Activated T-helper 9 cell treated with anti-CD3 and anti-CD28 coated beads, Interleukin-2, amount 50 U/mL, for 16 hours (primary cell): ENCODE data around the gene TNFRSF13B.
"Not testable (repeated sequence)": the region's sequence is repeated elsewhere in the genome, so short reads cannot be mapped to it uniquely, and the experiment has no call there.

Experiments used
- DNase-seq: peaks from one replicate; pipeline ENCODE4 v3.0.0-alpha.2; 2020; ENCODE audit warnings: low read depth

TNFRSF13B gene

DNA sequence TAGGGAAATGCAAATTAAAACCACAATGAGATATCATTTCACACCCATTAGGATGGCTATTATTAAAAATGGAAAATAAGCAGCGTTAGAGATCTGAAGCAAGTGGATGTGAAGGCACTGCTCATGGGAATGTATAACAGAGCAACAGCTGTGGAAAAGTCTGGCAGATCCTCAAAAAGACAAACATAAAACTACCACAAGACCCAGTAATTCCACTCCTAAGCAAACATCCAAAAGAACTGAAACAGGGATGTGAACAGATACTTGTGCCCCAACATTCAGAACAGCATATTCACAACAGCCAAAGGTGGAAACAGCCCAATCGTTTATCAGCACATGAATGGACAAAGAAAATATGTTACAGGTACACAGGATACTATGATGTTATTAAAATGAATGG is 10.9 kb downstream of the TNFRSF13B start:
- not testable (repeated sequence) for DNase-seq

DNA sequence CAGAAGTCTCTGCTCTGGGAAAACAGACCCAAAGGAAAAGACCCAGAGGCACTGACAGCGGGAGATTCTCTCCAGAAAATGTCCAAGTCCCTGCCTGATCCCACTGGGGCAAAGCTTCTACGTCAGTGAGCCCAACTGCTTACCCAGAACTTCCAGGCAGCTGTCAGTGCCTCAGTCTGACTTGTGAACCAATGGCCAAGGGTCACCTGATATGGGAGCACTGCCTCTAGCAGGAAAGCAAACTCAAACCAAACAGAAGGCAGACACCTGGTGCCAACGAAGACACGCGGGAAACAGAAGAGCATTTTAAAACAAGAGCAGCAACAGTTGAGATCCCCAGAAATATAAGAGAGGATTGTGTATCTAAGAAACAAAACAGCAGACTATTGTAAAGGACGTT is 16.9 kb downstream of the TNFRSF13B start:
- DNase-seq = not testable (repeated sequence)

DNA sequence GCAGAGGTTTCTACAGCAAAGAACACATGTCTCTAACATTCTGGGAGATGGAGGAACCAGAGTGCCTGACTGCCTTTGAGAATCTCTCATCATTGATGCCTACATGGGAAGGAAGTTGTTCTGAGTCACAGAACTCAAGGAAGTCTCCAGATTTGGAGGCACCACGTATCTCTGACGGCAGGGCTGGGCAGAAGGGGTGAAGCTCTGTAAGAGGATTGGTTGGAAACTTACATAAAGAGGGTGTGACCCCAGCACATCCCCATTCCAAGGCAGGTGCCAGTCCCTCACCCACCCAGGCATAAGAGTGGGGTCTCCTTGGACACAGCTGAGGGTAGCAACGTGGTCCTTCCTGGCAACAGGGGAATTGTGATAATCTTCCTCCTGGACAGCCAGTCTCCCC is 17.4 kb downstream of the TNFRSF13B start:
- DNase-seq = no peak

DNA sequence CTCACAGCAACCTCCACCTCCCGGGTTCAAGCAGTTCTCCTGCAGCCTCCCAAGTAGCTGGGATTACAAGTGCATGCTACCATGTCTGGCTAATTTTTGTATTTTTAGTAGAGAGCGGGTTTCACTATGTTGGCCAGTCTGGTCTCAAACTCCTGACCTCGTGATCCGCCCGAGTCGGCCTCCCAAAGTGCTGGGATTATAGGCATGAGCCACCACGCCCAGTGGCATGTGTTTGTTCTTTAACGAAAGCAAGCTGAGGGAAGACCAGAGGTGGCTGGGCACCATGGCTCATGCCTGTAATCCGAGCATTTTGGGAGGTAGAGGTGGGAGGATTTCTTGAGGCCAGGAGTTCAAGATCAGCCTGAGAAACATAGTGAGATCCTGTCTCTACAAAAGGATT is 18.1 kb downstream of the TNFRSF13B start:
- no peak for DNase-seq

DNA sequence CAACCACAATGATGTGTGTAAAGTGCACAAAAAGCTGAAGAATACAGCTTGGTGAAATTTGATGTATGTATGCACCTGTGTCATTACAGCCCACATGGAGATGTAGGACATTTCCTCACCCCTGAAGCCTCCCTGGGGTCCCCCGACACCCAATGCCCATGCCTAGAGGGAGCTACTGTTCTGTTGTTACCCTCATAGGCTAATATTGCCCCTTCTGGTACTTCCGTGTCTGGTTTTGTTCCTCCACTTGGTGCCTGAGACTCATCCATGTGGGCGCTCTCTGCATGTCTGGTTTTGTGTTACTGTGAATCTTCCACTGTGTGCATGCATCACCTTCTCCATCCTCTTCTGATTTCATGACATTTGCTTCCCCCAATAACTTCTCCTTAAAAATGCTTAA is 18.6 kb downstream of the TNFRSF13B start:
- no peak for DNase-seq

DNA sequence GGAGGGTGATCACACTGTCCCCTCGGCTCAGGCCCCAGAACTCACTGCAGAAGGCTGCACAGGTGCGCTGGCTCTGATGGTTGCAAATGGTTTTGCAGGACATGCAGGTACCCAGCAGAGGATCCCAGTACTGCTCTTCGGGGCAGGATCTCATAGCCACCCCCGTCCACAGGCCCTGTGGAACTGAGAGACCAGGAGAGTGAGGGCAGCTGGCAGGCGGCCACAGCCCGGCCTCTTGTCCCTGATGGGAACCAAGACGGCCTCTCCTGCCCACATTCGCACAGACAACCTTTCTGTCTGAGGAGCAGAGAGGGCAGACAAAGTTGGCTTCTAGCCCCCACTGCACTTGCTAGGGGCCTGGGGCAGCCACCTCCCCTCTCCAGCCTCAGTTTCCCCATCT is 19.5 kb downstream of the TNFRSF13B start:
- DNase-seq = no peak

DNA sequence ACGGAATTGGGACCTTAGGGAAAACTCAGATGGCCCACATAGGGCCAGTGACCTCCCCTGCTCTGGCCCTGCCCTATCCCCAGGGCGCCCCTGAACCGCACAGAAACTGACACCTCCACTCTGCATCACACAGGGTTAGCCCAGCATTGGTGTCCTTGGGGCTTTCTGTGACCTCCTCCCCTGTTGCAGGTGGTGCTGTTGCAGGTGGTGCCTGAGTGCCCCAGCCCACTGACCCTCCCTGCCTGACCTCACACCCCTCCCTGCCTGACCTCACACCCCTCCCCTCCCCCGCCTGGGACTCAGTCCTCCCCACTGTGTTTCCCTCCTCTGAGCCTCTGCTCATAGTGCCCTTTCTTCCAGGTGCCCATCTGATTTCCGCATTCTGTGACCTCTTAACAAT is 21.4 kb downstream of the TNFRSF13B start:
- DNase-seq = no peak

DNA sequence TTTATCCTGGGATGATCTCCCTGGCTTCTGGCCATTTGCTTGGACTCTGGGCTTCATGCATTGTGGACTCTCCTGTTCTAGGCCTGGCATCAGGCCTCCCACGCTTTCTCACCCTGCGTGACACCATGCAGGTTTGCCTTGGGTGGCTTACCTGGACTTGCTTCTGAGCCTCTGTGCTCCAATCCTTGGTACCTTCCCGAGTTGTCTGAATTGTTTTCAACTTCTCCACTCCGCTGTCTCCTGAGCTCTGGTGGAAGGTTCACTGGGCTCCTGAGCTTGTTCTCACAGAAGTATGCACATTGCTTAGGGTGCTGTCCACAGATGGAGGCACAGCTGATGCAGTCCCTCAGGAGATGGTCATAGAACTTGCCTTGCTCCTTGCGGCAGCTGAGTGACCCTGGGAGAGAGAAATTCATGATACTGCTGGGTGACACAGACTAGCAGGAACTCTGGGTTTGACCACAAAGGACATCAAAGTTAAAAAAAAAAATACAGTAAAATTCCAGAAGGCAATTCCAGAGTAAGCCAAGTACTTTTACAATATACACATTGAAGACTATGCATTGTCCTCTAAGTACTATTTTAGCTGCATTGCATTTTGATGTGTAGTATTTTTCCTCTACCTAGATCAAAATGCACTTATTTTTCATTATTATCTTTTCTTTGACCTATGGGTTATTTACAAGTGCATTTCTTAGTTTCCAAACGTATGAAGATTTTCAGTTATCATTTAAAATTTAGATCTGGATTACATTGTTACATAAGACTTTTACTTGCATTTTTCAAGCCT is 23.1 kb downstream of the TNFRSF13B start:
- DNase-seq = no peak

DNA sequence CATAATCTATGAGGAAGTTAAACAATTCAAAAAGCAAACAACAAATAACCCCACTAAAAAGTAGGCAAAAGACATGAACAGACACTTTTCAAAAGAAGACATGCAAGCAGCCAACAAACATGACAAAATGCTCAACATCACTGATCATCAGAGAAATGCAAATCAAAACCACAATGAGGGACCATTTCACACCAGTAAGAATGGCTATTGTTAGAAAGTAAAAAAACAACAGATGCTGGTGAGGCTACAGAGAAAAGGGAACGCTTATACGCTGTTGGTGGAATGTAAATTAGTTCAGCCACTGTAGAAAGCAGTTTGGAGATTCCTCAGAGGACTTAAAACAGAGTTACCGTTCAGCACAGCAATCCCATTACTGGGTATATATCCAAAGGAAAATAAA is 24.4 kb downstream of the TNFRSF13B start:
- DNase-seq = no peak

DNA sequence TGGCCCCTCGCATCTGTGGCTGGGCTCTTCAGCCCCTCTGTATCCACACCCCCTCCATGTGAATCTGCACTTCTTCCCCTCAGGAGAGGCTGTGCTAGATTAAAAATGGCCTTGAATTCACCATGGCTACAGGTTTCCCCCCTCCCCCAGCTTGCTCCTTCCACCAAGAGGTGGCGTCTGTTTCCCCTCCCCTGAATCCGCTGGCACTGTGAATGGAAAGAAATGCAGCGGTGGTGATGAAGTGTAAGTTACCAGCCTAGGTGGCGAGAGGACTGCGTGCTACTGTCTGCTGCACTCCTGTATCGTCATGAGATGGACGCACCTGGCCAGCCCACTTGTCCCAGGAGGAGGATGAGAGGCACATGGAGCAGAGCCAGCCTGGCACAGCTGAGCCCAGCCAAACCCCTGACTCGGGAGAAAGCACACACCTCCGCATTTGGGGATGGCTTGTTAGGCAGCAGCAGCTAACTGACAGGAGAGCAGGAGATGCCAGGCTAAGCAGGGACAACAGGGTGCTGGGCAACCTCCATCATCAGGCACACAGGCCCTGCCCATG is 26.2 kb downstream of the TNFRSF13B start:
- DNase-seq = no peak

DNA sequence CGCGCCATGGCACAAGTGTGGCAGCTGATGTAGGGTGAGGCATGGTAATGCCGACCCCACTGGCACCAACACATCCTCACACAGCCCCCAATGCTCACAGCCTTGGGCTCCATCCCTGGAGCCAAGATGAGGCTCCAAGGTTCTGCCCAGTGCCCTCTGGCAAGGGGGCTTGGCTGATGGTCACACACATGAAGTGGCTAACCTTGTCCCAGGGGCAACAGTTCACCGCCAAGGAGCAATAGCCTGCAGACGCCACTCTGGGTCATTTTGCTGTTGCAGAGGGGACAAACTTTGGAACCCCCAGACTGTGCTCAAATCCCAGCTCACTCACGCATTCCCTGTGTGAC is 26.8 kb downstream of the TNFRSF13B start:
- DNase-seq = no peak

DNA sequence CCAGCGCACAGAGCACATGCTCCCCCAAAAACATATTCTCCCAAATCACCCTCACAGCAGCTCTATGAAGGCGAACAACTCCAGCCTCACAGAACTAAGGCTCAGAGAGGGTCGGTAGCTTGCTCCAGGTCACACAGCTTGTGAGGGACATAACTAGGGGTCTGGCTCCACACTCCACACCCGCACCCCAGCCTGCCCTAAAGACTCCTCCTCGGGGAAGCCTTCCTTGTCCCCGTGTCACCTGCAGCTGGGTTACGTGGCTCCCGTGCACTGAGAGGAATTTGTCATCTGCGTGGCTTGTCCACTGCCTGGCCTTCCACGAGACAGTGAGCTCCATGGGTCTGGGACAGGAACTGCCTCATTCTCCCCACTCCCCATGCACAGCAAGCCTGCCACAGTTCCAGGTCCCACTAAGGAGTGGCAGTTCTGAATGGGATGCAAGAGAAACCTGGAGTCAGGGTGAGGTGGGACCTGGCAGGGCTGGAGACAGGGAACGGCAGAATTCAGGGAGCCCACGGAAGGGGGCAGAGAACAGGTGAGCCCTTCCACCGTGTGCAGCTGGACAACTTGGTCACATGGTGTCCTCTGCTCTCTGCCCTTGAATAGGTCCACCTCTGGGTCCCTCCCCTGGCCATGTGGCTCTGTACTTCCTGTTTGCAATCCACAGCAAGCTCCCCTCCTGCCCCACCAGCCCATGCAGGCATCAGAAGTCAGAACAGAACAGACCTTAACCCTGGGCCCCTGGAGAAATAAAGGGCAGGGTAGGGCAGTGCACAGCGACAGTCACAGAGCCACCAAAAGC is 27.4 kb downstream of the TNFRSF13B start:
- DNase-seq = no peak

DNA sequence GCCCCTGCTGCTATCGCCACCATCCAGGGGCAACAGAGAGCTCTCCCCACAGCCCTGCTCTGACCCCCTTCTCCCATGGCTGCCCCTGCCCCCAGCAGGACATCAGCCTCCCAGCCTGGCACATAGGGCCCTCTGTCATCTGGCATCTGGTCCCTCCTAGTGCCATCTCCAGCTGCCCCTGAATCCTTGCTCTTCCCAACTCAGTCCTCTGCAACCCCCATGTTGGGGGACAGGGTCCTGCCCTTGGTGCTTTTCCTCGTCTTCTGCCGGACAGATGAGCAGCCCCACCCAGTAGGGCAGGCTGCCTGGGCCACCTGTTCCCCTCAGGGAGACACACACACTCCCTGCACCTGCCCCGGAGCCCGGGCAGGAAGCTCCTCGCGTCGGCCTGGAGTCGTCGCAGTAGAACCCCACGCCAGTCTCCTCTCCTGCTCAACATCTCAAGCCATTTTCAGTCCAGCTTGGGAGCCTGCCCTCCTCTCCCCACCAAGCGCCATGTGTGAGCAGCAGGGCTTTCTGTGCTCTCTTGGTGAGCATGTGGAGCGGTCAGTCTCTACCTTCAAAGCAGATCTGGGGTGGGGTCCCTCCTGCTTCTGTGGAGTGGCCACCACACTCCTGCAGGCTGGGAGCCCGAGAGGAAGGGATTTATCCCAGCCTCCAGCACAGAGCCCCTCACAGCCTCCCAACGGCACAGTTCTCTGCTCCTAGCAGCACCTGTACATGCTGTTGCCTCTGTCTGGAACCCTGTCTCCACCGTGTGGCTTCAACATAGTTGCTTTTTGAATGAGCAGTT is 28.2 kb downstream of the TNFRSF13B start:
- no peak for DNase-seq

DNA sequence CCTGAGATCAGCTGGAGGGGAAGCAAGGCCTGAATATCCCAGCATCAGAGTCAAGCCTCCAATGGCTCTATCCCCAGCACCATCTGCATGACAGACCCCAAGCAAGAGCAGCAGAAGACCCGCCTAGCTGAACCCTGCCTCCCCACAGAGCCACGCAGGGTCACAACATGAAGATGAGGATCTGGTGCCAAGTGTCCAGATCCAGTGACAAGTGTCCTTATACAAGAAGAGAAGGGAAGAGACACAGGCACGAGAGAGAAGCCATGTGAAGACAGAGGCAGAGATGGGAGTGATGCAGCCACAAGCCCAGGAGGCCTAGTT is 28.9 kb downstream of the TNFRSF13B start:
- no peak for DNase-seq

DNA sequence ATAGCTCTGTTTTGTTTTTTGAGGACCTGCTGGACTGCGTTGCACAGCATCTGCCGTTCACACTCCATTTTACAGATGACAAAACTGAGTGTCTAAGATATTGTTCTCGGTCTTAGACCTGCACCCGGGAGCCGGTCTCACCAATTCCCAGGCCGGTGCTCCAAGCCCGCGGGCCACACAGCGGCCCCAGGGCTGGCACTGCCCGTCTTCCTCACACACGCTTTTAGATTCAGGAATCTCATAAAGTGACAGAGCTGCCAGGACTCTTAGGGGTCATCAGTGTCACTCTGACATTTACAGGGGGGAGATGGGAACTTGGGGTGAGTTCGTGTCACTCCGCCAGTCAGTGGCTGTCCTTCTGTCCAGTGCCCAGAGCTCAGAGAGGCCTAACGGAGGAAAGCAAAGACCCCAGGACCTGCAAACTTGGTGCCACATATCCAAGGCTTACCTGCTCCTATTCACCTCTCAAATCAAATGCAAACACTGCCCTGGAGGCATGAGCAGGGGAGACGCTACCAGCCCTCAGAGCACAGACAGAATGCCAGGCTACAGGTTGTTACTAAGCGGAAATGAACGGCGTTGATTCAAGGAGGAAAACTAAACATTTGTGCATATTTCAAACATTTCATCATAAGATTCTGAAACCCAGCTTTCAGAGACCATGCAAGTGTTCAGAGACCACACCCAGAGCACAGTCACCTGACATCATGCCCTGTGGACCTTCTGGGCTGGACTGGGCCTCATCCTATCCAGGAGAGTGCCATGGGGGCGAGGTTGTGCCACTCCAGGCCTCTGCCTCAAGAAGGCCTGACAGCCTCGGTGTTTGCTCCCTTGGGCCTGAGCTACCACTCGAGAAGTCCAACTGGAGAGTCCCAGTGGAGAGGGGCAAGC is 29.5 kb downstream of the TNFRSF13B start:
- DNase-seq = no peak

DNA sequence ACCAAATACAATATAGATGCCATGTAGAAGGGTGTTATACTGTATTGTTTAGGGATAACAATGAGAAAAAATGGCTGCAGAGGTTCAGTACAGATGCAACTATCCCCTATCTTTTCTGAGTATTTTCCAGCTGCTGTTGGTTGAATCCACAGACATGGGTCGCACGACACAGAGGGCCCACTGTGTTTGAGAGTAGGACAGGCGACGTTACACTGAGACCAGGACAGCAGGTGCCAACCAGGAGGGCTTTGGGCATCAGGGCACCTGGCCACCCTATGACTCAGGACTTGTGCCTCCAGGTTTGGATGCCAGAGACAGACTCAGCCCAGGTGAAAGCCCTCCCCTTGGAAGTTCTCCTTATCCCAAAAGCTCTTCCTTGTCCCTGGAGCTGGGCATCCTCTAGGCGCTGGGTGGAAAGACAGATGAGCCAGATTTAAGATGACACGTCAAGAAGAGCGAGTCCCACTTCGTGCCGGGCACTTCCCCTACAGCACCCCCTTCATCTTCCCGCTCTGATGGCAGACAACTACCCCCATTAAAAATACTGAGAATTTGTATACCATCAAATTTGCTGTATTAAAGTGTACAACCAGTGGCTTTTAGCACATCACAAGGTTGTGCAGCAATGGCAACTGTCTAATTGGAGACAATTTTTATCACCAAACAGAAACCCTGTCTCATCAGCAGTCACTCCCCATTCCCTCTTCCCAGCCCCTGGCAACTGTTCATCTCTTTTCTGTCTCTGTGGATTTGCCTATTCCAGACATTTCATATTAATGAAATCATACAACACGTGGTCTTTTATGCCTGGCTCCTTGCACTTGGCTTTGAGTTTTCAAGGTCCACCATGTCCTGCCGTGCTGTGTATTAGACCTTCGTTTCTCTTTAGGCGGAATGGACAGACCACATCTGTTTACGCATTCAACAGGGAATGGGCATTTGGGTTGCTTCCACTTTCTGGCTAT is 30.6 kb downstream of the TNFRSF13B start:
- no peak for DNase-seq

DNA sequence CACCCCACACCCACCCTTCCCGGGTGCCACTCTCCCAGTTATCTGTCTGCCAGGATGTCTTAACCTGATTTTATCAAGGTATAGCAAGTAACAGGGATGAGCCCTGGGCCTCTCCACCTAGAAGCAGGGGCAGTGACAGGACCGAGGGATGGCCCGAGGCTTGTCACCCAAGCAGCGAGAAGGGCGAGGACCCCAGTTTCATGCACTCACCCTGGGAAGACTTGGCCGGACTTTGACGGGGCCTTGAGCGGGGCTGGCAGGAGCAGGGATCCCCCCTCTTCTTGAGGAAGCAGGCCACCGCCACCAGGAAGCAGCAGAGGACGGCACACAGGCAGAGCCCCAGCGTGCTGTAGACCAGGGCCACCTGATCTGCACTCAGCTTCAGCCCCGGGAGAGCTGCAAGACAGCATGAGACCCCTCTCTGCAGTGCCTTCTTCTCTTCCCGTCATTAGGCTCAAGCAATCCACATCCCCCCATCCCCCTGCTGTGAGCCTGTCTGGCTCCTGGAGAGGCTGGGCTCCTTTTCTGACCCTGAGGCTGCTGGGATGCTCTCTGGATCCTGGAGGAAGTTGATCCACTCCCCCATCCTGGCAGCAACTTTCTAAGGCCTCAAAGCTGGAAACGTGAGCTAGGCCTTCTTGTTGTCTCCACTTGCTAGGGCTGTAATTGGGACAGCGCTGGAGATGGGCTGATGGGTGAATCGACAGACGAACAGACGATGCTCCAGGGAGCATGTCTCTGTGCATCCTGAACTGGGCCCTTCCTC is 31.6 kb downstream of the TNFRSF13B start:
- DNase-seq = no peak

DNA sequence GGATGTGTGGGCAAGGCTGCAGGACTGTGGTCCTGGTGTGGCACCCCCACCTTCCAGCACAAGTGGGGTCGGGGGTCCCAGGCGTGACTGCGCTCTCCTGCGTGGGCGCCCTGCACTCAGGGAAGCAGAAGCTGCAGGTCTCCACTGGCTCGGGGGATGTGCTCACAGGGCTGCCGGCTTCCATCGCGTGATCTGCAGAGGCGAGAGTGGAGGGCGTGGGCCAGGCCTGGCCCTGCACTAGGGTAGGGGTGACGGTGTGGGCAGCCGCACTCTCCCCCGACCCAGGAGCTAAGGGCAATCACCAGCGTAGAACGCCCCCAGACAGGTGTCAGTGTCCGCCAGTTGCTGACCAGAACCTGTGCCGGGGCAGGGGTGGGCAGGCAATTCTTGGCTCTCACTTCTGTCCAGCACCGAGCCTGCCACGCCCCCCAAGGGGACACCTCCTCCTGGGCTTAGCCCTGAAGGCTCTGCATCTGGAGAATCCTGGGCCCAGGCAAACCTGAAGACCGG is 32.3 kb downstream of the TNFRSF13B start:
- DNase-seq = no peak

DNA sequence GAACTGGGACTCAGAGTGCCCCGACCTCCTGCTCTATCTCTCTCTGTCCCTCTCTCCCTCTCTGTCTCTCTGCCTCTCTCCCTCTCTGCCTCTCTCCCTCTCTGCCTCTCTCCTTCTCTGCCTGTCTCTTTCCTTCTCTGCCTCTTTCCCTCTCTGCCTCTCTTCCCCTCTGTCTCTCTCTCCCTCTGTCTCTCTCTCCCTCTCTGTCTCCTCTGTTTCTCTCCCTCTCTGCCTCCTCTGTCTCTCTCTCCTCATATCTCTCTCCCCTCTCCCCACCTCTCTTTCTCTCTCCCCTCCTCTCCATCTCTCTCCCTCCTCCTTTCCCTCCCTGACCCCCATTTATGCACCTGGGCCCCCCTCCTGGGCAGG is 32.7 kb downstream of the TNFRSF13B start:
- DNase-seq = no peak
